C4-2B (cell line): ENCODE data around the gene ZNF276.

Experiments used
- H3K27ac ChIP-seq: fragments of 450-650 bp; 2 replicates; pipeline ENCODE4 v1.5.1; 2017
- CTCF ChIP-seq: fragments of 450-650 bp; conservative IDR thresholded peaks from 2 replicates; pipeline ENCODE4 v1.5.1; 2017; ENCODE audit warnings: mild to moderate bottlenecking
- ZFX ChIP-seq: fragments of 450-650 bp; IDR thresholded peaks from 2 replicates; pipeline ENCODE4 v1.6.1; 2017

Gene ZNF276

DNA sequence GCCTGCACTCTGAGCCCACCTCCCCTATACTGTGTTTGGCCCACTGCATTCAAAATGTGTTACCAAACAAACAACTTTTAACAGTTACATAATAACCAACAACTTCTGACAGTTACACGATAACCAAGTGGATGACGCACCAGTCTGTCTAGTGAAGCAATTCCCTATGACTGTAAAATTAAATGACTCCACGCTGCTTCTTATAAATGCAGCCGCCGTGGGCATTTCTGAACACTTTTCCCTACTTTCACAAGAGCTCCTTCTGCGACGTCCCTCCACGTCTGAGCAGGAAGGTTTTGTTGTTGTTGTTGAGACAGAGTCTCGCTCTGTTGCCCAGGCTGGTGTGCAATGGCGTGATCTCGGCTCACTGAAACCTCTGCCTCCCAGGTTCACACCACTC lies 27.6 kb downstream of the ZNF276 start:
- no peak overlapping the region for H3K27ac ChIP-seq
- no peak for TF ChIP-seq CTCF
- no peak for TF ChIP-seq ZFX

DNA sequence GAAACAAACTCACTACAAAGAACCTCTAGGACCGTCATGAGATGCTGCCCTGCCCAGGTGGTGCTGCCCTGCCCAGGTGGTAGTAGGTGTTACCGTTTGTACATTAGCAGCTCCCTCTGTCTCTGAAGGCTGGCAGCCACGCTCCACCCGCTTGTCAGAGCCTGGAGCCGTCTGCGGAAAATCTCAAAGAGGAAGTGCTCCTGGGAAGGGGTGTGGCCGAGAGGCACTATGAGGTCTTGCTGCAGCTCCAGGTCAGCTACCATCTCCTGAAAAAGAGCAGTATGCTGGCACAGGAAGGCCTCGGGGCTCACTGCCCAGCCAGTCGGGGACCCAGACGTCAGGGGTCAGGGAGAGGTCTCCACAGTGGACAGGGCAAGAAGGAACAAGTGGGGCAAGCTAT lies 28.3 kb downstream of the ZNF276 start:
- no peak overlapping the region for H3K27ac ChIP-seq
- no peak for TF ChIP-seq ZFX
- TF ChIP-seq CTCF, result no peak

GRCh38 chr16:89759746-89760340 lies 38.5 kb downstream of the ZNF276 start:
- no peak for TF ChIP-seq ZFX
- no peak for TF ChIP-seq CTCF
- no peak overlapping the region for H3K27ac ChIP-seq

- no peak overlapping the region for H3K27ac ChIP-seq
- TF ChIP-seq CTCF, result no peak
- TF ChIP-seq ZFX, result no peak
Measured at GRCh38 chr16:89761304-89761922, 40.1 kb downstream of the ZNF276 start.

DNA sequence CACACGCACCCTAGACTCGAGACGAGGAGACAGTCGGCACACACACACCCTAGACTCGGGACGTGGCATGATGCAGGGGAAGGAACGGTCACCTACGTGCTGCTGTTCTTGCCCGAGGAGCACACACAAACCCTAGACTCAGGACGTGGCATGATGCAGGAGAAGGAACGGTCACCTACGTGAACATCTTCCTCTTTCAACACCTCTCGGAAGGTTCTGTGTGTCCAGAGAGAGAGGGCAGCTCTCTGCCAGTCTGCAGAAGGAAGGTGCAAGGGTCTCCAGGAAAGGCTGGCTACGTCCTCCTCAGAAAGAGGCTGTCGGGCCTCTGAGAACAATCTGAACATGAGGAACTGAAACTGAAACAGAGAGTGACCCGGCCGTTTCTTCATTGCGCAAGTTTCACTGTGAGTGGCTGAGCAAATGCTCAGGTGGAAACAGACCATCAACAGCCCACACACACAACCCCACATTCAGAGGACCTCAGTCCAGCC lies 43.4 kb downstream of the ZNF276 start:
- no peak overlapping the region for H3K27ac ChIP-seq
- TF ChIP-seq ZFX (no peak), CTCF (no peak)

DNA sequence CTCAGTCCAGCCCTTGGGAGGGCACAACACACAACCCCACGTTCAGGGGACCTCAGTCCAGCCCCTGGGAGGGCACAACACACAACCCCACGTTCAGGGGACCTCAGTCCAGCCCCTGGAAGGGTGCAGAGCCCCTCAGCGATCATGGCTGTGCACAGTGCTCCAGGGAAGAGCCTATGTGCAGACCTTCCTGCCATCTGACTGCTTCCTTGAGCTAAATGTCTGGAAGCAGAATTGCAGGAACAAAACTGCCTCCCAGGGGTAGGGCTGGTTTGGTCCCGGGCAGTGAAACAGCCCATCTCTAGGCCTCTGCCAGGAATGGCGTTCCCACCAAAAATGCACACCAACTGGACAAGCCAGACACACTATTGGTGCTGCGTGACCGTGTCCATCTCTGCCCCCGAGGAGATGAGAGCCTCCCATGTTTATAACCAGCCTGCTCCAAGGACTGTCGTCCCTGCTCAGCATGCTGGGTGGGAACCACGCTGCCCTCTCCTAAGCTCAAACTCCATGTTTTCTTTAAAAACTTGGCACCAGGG lies 44.0 kb downstream of the ZNF276 start:
- no peak overlapping the region for H3K27ac ChIP-seq
- TF ChIP-seq CTCF (no peak), ZFX (no peak)

- TF ChIP-seq ZFX (no peak), CTCF (no peak)
- no peak overlapping the region for H3K27ac ChIP-seq
Measured at GRCh38 chr16:89770367-89770766, 49.0 kb downstream of the ZNF276 start.
